Adrenal gland (tissue), 12 donors: ENCODE data around the gene RBM23. TPM values are rescaled to one million over a fixed set of nuclear protein-coding genes. Genes with fewer than 3 reads are reported as not detected.

Source experiments
- DNase-seq, 7 donors: peaks; one replicate each; pipeline ENCODE4 v3.0.0-alpha.2; 2019 to 2020
- H3K27ac ChIP-seq, 5 donors: fragments of 200-600 bp; sonication (generic) in 4 of 5; 1 replicate in 3 of 5; 2 replicates in 2 of 5; pipeline versions ENCODE4 v1.5.1 to v1.8.0; 2016 to 2020; ENCODE audit warnings: mild to moderate bottlenecking in 1 of 5
- H3K27me3 ChIP-seq: fragments of 200-600 bp; 2 replicates; pipeline ENCODE4 v1.8.0; 2021
- H3K36me3 ChIP-seq, 2 donors: fragments of 200-600 bp; replicated peaks in 1 of 2; 1 replicate in 1 of 2; 2 replicates in 1 of 2; pipeline versions ENCODE4 v1.5.1 to v1.8.0; 2018 to 2022
- H3K4me1 ChIP-seq, 2 donors: fragments of 200-600 bp; replicated peaks in 1 of 2; 1 replicate in 1 of 2; 2 replicates in 1 of 2; pipeline versions ENCODE4 v1.5.1 to v1.8.0; 2018 to 2021
- H3K4me3 ChIP-seq, 4 donors: fragments of 200-600 bp; sonication (generic) in 3 of 4; one replicate each; pipeline ENCODE4 v1.5.1; 2016 to 2018
- H3K9me3 ChIP-seq, 3 donors: fragments of 200-600 bp; sonication (generic) in 1 of 3; replicated peaks in 1 of 3; 1 replicate in 2 of 3; 2 replicates in 1 of 3; pipeline versions ENCODE4 v1.5.1 to v1.8.0; 2016 to 2021
- CTCF ChIP-seq, 6 experiments: fragments of 450-650 bp in 4 of 6; fragments of 200-600 bp in 2 of 6; sonication (generic) in 1 of 6; IDR thresholded peaks; 1 replicate in 5 of 6; 2 replicates in 1 of 6; pipeline versions ENCODE4 v1.5.1 to v1.8.0; 2016 to 2021; ENCODE audit warnings: antibody characterized with exemption in 6 of 6, mild to moderate bottlenecking in 2 of 6, moderate library complexity in 1 of 6
- POLR2A ChIP-seq, 2 donors: fragments of 450-650 bp; IDR thresholded peaks; one replicate each; pipeline ENCODE4 v1.6.1; 2017; ENCODE audit warnings: antibody characterized with exemption in 2 of 2, mild to moderate bottlenecking in 2 of 2, moderate library complexity in 1 of 2
- WGBS, 4 donors: extraction: QIAGEN DNeasy Blood & Tissue Kit in 2 of 4; methylation state at CpG; one replicate each; pipeline versions ENCODE4 v1.1.5 to v1.1.7; 2013 to 2017; 5-methylcytosine and 5-hydroxymethylcytosine counted together
- intact Hi-C, 2 donors: fragments of 100-400 bp; cut with DNase I; formaldehyde crosslinking; loops; one replicate each; pipeline versions ENCODE4 v1.14.1 to v1.15.0; 2022 to 2023
- polyA plus RNA-seq, 3 donors: library from polyadenylated mRNA; stranded (reverse); fragments of 200-250 nt in 2 of 3; fragments of 350-450 nt in 1 of 3; fragmentation: Illumina TruSeq in 1 of 3; extraction: RNeasy Lipid Tissue Mini Kit (QIAGEN cat#74804) in 1 of 3; gene quantifications; one replicate each; pipeline ENCODE4 v1.2.3, GENCODE V29; 2013 to 2014
- total RNA-seq, 9 donors: library from RNA; depleted of rRNA in 4 of 9; stranded (reverse); fragments of >200 nt in 4 of 9; fragments of 120-200 nt in 1 of 9; fragmentation: NEBNext Ultra II Directional in 1 of 9; extraction: Animal tissue kit (Norgen Biotek cat#: 25700) in 1 of 9; gene quantifications; one replicate each; pipeline versions ENCODE4 v1.1.0 to v1.2.4, GENCODE V29; 2013 to 2023
- donor health status: healthy with polysubstance abuse.
- donor health status: Bipolar disorder and iron deficiency.
- donor health status: DM: yes; HTN: yes; CAD: no.
- donor health status: DM: no; HTN: no; CAD: no.
- donor health status: DM: no; HTN: no; CAD: no.
- donor health status: DM: yes; HTN: yes; CAD: no.

RBM23 gene
- total and polyA plus RNA-seq, 12 donors, result 39.5 to 1,877 (median 80.1) TPM

GRCh38 chr14:22877000-22877501 is 41.9 kb downstream of the RBM23 start:
- WGBS, 4 donors, result 91 to 100% (median 94%) methylated on average over 3 to 22 of the region's 22 CpGs
- peaks cover 0 to 56% of the 10 kb centered on the region in 2 donors for H3K36me3 ChIP-seq
- no peaks in the 10 kb centered on the region for H3K27me3 ChIP-seq
- intact Hi-C loops, result no loop called here
- H3K9me3 ChIP-seq, result no peaks in the 10 kb centered on the region
- TF ChIP-seq CTCF (IDR thresholded peaks at IDR 0.05) (no peak), POLR2A (IDR thresholded peaks at IDR 0.05) (no peak)
- H3K27ac ChIP-seq, result no peak overlapping the region
- H3K4me1 ChIP-seq, result peaks cover 6 to 9% of the 10 kb centered on the region in 2 donors
- H3K4me3 ChIP-seq, result no peak overlapping the region
- DNase-seq, result peak in 1 of 7 donors; percentile 42

GRCh38 chr14:22875748-22876319 is 43.1 kb downstream of the RBM23 start:
- intact Hi-C loops, result no loop called here
- no peak for TF ChIP-seq CTCF (IDR thresholded peaks at IDR 0.05)
- TF ChIP-seq POLR2A (IDR thresholded peaks at IDR 0.05), result no peak
- no peak overlapping the region for H3K4me3 ChIP-seq
- peaks cover 0 to 56% of the 10 kb centered on the region in 2 donors for H3K36me3 ChIP-seq
- 84 to 95% (median 90%) methylated on average over 3 to 20 of the region's 20 CpGs for WGBS, 4 donors
- peak in 1 of 7 donors; percentile 48 for DNase-seq
- no peaks in the 10 kb centered on the region for H3K27me3 ChIP-seq
- H3K4me1 ChIP-seq, result peaks cover 7 to 11% of the 10 kb centered on the region in 2 donors
- no peak overlapping the region for H3K27ac ChIP-seq
- H3K9me3 ChIP-seq, result no peaks in the 10 kb centered on the region

GRCh38 chr14:22875003-22875747 is 43.8 kb downstream of the RBM23 start:
- TF ChIP-seq POLR2A (IDR thresholded peaks at IDR 0.05), result no peak
- no peak for TF ChIP-seq CTCF (IDR thresholded peaks at IDR 0.05)
- Histone ChIP-seq H3K27me3 (no peaks in the 10 kb centered on the region), H3K36me3 (peaks cover 0 to 56% of the 10 kb centered on the region in 2 donors), H3K4me1 (peaks cover 14 to 18% of the 10 kb centered on the region in 2 donors), H3K9me3 (no peaks in the 10 kb centered on the region), H3K27ac (no peak overlapping the region), H3K4me3 (no peak overlapping the region)
- intact Hi-C loops, result no loop called here
- DNase-seq, result peak in 1 of 7 donors; percentile 46
- WGBS, 4 donors, result 93 to 95% (median 93%) methylated on average over 9 to 15 of the region's 15 CpGs

- TF ChIP-seq CTCF (IDR thresholded peaks at IDR 0.05) (peak in 2 of 6 experiments; percentile 13 to 20), POLR2A (IDR thresholded peaks at IDR 0.05) (no peak)
Observed at GRCh38 chr14:22872833-22873520, 46.0 kb downstream of the RBM23 start.

More at GRCh38 chr14:22872833-22873520, 46.0 kb downstream of the RBM23 start:
- Histone ChIP-seq H3K4me3 (peak overlapping the region in 2 of 4 donors; percentile 88 to 89), H3K4me1 (peaks cover 15 to 19% of the 10 kb centered on the region in 2 donors), H3K36me3 (peaks cover 0 to 47% of the 10 kb centered on the region in 2 donors), H3K27me3 (no peaks in the 10 kb centered on the region), H3K27ac (peak overlapping the region in 3 of 5 donors; percentile 93 to 97 (median 95)), H3K9me3 (no peaks in the 10 kb centered on the region)
- peak in 1 of 7 donors; percentile 48 for DNase-seq
- intact Hi-C loops, result no loop called here
- 47 to 53% (median 51%) methylated on average over 10 of the region's 10 CpGs for whole genome bisulfite sequencing, 4 donors
